ENCODE data around the gene CASK. TPM values are rescaled to one million over a fixed set of nuclear protein-coding genes. Genes with fewer than 3 reads are reported as not detected.

The CASK gene
- total and polyA plus RNA-seq, 4 donors = 3.6 to 14.8 (median 6.2) TPM

DNA sequence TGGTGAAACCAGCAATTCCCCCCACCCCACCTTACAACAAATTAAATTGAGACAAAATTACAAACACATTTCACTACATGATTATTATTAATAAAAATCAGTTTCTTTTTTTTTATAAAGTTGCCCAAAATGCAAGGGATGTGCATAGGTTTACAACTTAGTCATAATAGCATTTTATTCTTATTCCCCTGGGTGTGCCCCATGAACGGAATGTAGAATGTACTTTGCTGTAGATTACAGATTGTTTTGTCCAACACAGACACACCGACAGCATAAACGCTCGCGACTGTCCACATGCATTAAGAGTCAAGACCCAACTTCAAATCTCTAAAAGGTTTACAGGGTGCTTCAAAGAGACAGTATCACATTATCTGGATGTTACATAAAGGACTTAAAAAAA lies 403.9 kb downstream of the CASK start:
- no peak overlapping the region for H3K27ac ChIP-seq (ENCODE audit: low read depth in 1 of 2, low read length in 2 of 2)
- no peaks in the 10 kb centered on the region for H3K9me3 ChIP-seq (ENCODE audit: control insufficient read depth in 4 of 4, low read length in 3 of 4)
- WGBS = 92% methylated on average over 5 of the region's 5 CpGs
- H3K4me1 ChIP-seq (ENCODE audit: control insufficient read depth in 4 of 4, insufficient read depth in 4 of 4, low read length in 3 of 4) = no peaks in the 10 kb centered on the region
- no peak overlapping the region for H3K4me3 ChIP-seq (ENCODE audit: low read depth in 1 of 3, low read length in 3 of 3)
- TF ChIP-seq HNF4G (IDR thresholded peaks at IDR 0.05) (no peak), YY1 (IDR thresholded peaks at IDR 0.05) (no peak), NR2F2 (IDR thresholded peaks at IDR 0.05) (no peak), SP1 (IDR thresholded peaks at IDR 0.05) (no peak), JUND (IDR thresholded peaks at IDR 0.05) (no peak), HNF4A (conservative IDR thresholded peaks at IDR 0.05) (no peak), RXRA (IDR thresholded peaks at IDR 0.05) (no peak), EGR1 (IDR thresholded peaks at IDR 0.05; ENCODE audit: low read depth in 2 of 2) (no peak), TAF1 (conservative IDR thresholded peaks at IDR 0.05) (no peak)
- TF ChIP-seq, protein P1, sequence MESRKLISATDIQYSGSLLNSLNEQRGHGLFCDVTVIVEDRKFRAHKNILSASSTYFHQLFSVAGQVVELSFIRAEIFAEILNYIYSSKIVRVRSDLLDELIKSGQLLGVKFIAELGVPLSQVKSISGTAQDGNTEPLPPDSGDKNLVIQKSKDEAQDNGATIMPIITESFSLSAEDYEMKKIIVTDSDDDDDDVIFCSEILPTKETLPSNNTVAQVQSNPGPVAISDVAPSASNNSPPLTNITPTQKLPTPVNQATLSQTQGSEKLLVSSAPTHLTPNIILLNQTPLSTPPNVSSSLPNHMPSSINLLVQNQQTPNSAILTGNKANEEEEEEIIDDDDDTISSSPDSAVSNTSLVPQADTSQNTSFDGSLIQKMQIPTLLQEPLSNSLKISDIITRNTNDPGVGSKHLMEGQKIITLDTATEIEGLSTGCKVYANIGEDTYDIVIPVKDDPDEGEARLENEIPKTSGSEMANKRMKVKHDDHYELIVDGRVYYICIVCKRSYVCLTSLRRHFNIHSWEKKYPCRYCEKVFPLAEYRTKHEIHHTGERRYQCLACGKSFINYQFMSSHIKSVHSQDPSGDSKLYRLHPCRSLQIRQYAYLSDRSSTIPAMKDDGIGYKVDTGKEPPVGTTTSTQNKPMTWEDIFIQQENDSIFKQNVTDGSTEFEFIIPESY (IDR thresholded peaks at IDR 0.05) = no peak
- TF ChIP-seq, protein P2, sequence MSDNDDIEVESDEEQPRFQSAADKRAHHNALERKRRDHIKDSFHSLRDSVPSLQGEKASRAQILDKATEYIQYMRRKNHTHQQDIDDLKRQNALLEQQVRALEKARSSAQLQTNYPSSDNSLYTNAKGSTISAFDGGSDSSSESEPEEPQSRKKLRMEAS (IDR thresholded peaks at IDR 0.05) = no peak
- TF ChIP-seq, protein P3, sequence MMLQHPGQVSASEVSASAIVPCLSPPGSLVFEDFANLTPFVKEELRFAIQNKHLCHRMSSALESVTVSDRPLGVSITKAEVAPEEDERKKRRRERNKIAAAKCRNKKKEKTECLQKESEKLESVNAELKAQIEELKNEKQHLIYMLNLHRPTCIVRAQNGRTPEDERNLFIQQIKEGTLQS (IDR thresholded peaks at IDR 0.05) = no peak
- TF ChIP-seq, protein P4, sequence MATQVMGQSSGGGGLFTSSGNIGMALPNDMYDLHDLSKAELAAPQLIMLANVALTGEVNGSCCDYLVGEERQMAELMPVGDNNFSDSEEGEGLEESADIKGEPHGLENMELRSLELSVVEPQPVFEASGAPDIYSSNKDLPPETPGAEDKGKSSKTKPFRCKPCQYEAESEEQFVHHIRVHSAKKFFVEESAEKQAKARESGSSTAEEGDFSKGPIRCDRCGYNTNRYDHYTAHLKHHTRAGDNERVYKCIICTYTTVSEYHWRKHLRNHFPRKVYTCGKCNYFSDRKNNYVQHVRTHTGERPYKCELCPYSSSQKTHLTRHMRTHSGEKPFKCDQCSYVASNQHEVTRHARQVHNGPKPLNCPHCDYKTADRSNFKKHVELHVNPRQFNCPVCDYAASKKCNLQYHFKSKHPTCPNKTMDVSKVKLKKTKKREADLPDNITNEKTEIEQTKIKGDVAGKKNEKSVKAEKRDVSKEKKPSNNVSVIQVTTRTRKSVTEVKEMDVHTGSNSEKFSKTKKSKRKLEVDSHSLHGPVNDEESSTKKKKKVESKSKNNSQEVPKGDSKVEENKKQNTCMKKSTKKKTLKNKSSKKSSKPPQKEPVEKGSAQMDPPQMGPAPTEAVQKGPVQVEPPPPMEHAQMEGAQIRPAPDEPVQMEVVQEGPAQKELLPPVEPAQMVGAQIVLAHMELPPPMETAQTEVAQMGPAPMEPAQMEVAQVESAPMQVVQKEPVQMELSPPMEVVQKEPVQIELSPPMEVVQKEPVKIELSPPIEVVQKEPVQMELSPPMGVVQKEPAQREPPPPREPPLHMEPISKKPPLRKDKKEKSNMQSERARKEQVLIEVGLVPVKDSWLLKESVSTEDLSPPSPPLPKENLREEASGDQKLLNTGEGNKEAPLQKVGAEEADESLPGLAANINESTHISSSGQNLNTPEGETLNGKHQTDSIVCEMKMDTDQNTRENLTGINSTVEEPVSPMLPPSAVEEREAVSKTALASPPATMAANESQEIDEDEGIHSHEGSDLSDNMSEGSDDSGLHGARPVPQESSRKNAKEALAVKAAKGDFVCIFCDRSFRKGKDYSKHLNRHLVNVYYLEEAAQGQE (IDR thresholded peaks at IDR 0.05) = no peak
- TF ChIP-seq, protein P5, sequence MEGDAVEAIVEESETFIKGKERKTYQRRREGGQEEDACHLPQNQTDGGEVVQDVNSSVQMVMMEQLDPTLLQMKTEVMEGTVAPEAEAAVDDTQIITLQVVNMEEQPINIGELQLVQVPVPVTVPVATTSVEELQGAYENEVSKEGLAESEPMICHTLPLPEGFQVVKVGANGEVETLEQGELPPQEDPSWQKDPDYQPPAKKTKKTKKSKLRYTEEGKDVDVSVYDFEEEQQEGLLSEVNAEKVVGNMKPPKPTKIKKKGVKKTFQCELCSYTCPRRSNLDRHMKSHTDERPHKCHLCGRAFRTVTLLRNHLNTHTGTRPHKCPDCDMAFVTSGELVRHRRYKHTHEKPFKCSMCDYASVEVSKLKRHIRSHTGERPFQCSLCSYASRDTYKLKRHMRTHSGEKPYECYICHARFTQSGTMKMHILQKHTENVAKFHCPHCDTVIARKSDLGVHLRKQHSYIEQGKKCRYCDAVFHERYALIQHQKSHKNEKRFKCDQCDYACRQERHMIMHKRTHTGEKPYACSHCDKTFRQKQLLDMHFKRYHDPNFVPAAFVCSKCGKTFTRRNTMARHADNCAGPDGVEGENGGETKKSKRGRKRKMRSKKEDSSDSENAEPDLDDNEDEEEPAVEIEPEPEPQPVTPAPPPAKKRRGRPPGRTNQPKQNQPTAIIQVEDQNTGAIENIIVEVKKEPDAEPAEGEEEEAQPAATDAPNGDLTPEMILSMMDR (IDR thresholded peaks at IDR 0.05; ENCODE audit: low read depth, low read length, missing input control) = no peak
- no peak overlapping the region for H3K9ac ChIP-seq (ENCODE audit: low read depth in 1 of 2, low read length in 2 of 2)
- H3K36me3 ChIP-seq (ENCODE audit: control insufficient read depth in 4 of 4, insufficient read depth in 3 of 4, low read depth in 1 of 4, low read length in 3 of 4) = peaks cover 0 to 4% (median 0%) of the 10 kb centered on the region in 4 donors
- no peaks in the 10 kb centered on the region for H3K27me3 ChIP-seq (ENCODE audit: control insufficient read depth in 4 of 4, insufficient read depth in 4 of 4, low read length in 3 of 4)
- no peak for DNase-seq (ENCODE audit: low spot score)

DNA sequence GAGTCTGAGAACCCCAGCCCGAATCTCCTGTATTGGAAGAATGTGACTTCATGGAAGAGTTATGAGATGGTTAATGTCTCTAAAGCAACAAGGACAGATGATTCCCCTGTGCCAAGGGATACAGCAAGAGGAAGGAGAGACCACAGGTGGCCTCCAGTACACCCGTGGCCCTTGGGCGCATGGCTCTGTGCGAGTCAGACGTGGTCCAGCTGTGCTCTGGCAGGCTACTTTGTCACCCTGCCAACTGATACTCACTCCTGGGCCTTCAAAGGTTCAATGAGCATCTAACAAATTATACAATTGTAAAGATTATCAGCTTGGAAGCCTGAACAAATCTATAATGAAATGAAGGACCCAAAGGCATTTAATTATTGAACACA lies 404.5 kb downstream of the CASK start:
- H3K9ac ChIP-seq (ENCODE audit: low read depth in 1 of 2, low read length in 2 of 2) = no peak overlapping the region
- 83% methylated on average over 5 of the region's 5 CpGs for WGBS
- no peaks in the 10 kb centered on the region for H3K27me3 ChIP-seq (ENCODE audit: control insufficient read depth in 4 of 4, insufficient read depth in 4 of 4, low read length in 3 of 4)
- no peak overlapping the region for H3K4me3 ChIP-seq (ENCODE audit: low read depth in 1 of 3, low read length in 3 of 3)
- no peaks in the 10 kb centered on the region for H3K9me3 ChIP-seq (ENCODE audit: control insufficient read depth in 4 of 4, low read length in 3 of 4)
- TF ChIP-seq, protein P2 (IDR thresholded peaks at IDR 0.05) = no peak
- TF ChIP-seq, protein P3 (IDR thresholded peaks at IDR 0.05) = no peak
- TF ChIP-seq, protein P5 (IDR thresholded peaks at IDR 0.05; ENCODE audit: low read depth, low read length, missing input control) = no peak
- no peak for TF ChIP-seq YY1 (IDR thresholded peaks at IDR 0.05)
- TF ChIP-seq, protein P4 (IDR thresholded peaks at IDR 0.05) = no peak
- no peak for TF ChIP-seq EGR1 (IDR thresholded peaks at IDR 0.05; ENCODE audit: low read depth in 2 of 2)
- TF ChIP-seq HNF4G (IDR thresholded peaks at IDR 0.05) = no peak
- TF ChIP-seq GABPA (IDR thresholded peaks at IDR 0.05 in 1 of 2, conservative IDR thresholded peaks at IDR 0.05 in 1 of 2) = no peak
- no peak for TF ChIP-seq SP1 (IDR thresholded peaks at IDR 0.05)
- TF ChIP-seq TAF1 (conservative IDR thresholded peaks at IDR 0.05) = no peak
- TF ChIP-seq JUND (IDR thresholded peaks at IDR 0.05) = no peak
- TF ChIP-seq FOXA2 (IDR thresholded peaks at IDR 0.05) = no peak
- no peak overlapping the region for H3K27ac ChIP-seq (ENCODE audit: low read depth in 1 of 2, low read length in 2 of 2)
- no peak for DNase-seq (ENCODE audit: low spot score)
- H3K4me1 ChIP-seq (ENCODE audit: control insufficient read depth in 4 of 4, insufficient read depth in 4 of 4, low read length in 3 of 4) = no peaks in the 10 kb centered on the region
- peaks cover 0 to 4% (median 0%) of the 10 kb centered on the region in 4 donors for H3K36me3 ChIP-seq (ENCODE audit: control insufficient read depth in 4 of 4, insufficient read depth in 3 of 4, low read depth in 1 of 4, low read length in 3 of 4)
